Ishikawa (cell line): ENCODE measurements around the gene KRTAP26-1.

ENCODE experiments used
- CEBPB ChIP-seq: IDR thresholded peaks from 2 replicates; pipeline ENCODE4 v1.6.1; 2012
- CREB1 ChIP-seq: IDR thresholded peaks from 2 replicates; pipeline ENCODE4 v1.6.1; 2012; ENCODE audit warnings: low read depth
- EGR1 ChIP-seq: IDR thresholded peaks from 2 replicates; pipeline ENCODE4 v1.6.1; 2012
- EP300 ChIP-seq: IDR thresholded peaks from 2 replicates; pipeline ENCODE4 v1.6.1; 2012; ENCODE audit warnings: borderline replicate concordance
- FOXM1 ChIP-seq: IDR thresholded peaks from 2 replicates; pipeline ENCODE4 v1.6.1; 2012; ENCODE audit warnings: low read depth, borderline replicate concordance
- NFIC ChIP-seq: IDR thresholded peaks from 2 replicates; pipeline ENCODE4 v1.6.1; 2012
- RAD21 ChIP-seq: IDR thresholded peaks from 2 replicates; pipeline ENCODE4 v1.6.1; 2012; ENCODE audit warnings: low read depth
- TAF1 ChIP-seq: IDR thresholded peaks from 2 replicates; pipeline ENCODE4 v1.6.1; 2012; ENCODE audit warnings: low read depth, mild to moderate bottlenecking
- TCF12 ChIP-seq: IDR thresholded peaks from 2 replicates; pipeline ENCODE4 v1.6.1; 2012; ENCODE audit warnings: low read depth
- YY1 ChIP-seq: IDR thresholded peaks from 2 replicates; pipeline ENCODE4 v1.6.1; 2012; ENCODE audit warnings: low read depth
- ZBTB7A ChIP-seq: IDR thresholded peaks from 2 replicates; pipeline ENCODE4 v1.6.1; 2012; ENCODE audit warnings: low read depth
- TF ChIP-seq, protein P1 (sequence below): IDR thresholded peaks from 2 replicates; pipeline ENCODE4 v1.6.1; 2012
- TF ChIP-seq, protein P2 (sequence below): IDR thresholded peaks from 2 replicates; pipeline ENCODE4 v1.6.1; 2012; ENCODE audit warnings: low read depth, mild to moderate bottlenecking

The KRTAP26-1 gene

GRCh38 chr21:30271156-30271555 is 49.0 kb downstream of the KRTAP26-1 start:
- TF ChIP-seq EGR1 (no peak), FOXM1 (no peak), TAF1 (no peak), ZBTB7A (no peak), CREB1 (no peak)
- TF ChIP-seq, protein P1, sequence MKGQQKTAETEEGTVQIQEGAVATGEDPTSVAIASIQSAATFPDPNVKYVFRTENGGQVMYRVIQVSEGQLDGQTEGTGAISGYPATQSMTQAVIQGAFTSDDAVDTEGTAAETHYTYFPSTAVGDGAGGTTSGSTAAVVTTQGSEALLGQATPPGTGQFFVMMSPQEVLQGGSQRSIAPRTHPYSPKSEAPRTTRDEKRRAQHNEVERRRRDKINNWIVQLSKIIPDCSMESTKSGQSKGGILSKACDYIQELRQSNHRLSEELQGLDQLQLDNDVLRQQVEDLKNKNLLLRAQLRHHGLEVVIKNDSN, result no peak

DNA sequence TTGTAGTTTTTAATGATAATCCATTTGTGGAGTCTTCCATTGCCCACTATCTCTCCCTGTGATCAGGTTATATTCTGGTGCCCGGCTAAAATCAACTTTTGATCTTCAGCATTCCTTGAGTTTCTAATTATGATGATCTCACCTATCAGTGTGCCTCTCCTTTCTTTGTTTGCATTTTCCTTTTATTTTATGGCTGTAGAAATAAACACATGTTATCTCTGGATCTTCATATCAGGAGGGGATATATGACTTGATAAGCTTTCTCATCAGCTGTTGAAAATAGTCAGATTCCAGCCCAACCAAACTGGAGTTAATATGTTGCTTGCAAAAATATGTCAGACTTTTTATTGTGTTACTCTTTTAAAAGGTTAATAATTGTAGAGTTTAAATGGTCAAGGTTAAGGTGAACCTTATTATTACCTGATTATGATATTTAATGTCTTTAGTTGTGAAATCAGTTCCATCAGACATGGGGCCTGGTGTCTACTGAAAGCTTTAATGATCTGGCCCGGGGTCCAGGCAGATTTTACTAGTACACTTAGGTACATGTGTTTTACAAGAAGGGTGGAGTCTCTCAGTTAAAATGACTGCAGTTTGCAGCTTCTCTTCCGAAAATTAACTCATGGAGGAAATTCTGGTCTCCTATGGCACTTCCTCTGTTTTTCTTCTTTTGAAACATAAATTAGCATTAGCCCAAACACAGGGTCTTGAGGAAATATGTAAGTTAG is 50.1 kb downstream of the KRTAP26-1 start:
- TF ChIP-seq EP300 (no peak), CEBPB (no peak), YY1 (no peak), NFIC (no peak), EGR1 (no peak), RAD21 (no peak), TCF12 (no peak)
- TF ChIP-seq, protein P2, sequence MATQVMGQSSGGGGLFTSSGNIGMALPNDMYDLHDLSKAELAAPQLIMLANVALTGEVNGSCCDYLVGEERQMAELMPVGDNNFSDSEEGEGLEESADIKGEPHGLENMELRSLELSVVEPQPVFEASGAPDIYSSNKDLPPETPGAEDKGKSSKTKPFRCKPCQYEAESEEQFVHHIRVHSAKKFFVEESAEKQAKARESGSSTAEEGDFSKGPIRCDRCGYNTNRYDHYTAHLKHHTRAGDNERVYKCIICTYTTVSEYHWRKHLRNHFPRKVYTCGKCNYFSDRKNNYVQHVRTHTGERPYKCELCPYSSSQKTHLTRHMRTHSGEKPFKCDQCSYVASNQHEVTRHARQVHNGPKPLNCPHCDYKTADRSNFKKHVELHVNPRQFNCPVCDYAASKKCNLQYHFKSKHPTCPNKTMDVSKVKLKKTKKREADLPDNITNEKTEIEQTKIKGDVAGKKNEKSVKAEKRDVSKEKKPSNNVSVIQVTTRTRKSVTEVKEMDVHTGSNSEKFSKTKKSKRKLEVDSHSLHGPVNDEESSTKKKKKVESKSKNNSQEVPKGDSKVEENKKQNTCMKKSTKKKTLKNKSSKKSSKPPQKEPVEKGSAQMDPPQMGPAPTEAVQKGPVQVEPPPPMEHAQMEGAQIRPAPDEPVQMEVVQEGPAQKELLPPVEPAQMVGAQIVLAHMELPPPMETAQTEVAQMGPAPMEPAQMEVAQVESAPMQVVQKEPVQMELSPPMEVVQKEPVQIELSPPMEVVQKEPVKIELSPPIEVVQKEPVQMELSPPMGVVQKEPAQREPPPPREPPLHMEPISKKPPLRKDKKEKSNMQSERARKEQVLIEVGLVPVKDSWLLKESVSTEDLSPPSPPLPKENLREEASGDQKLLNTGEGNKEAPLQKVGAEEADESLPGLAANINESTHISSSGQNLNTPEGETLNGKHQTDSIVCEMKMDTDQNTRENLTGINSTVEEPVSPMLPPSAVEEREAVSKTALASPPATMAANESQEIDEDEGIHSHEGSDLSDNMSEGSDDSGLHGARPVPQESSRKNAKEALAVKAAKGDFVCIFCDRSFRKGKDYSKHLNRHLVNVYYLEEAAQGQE, result no peak
- TF ChIP-seq, protein P1, result no peak
